NOMO-1 treated with dmso at 0.1 percent for 144 hours (cell line): ENCODE results near the gene MEIS1.
A peak's percentile ranks its signal among the peaks of the same experiment; 100 is the strongest.
"Not testable (repeated sequence)": the region's sequence is repeated elsewhere in the genome, so short reads cannot be mapped to it uniquely, and the experiment has no call there.

Experiments
- DNase-seq: peaks from one replicate; lab custom pipeline; 2025; ENCODE audit not compliant: unreplicated experiment; lab: John Stamatoyannopoulos, UW

The MEIS1 gene

GRCh38 chr2:66466433-66466832 lies 31.5 kb downstream of the MEIS1 start:
- no peak for DNase-seq

GRCh38 chr2:66467718-66468117 lies 32.8 kb downstream of the MEIS1 start:
- no peak for DNase-seq

- DNase-seq: no peak
Measured at GRCh38 chr2:66469214-66469902, 34.4 kb downstream of the MEIS1 start.

- no peak for DNase-seq
Measured at GRCh38 chr2:66470199-66470598, 35.3 kb downstream of the MEIS1 start.

- no peak for DNase-seq
Measured at GRCh38 chr2:66472225-66472843, 37.4 kb downstream of the MEIS1 start.

GRCh38 chr2:66477135-66477842 lies 42.4 kb downstream of the MEIS1 start:
- no peak for DNase-seq

- no peak for DNase-seq
Measured at GRCh38 chr2:66478299-66478698, 43.4 kb downstream of the MEIS1 start.

GRCh38 chr2:66478731-66479316 lies 43.9 kb downstream of the MEIS1 start:
- DNase-seq: peak; percentile 11

- DNase-seq: peak; percentile 61
Measured at GRCh38 chr2:66481100-66481549, 46.2 kb downstream of the MEIS1 start.

- DNase-seq: not testable (repeated sequence)
Measured at GRCh38 chr2:66485252-66485651, 50.3 kb downstream of the MEIS1 start.

- no peak for DNase-seq
Measured at GRCh38 chr2:66488946-66489345, 54.0 kb downstream of the MEIS1 start.

GRCh38 chr2:66489436-66489835 lies 54.5 kb downstream of the MEIS1 start:
- DNase-seq: no peak

GRCh38 chr2:66490588-66491001 lies 55.7 kb downstream of the MEIS1 start:
- DNase-seq: no peak

- peak; percentile 67 for DNase-seq
Measured at GRCh38 chr2:66494708-66495107, 59.8 kb downstream of the MEIS1 start.

GRCh38 chr2:66495788-66496640 lies 61.1 kb downstream of the MEIS1 start:
- DNase-seq: no peak

- DNase-seq: no peak
Measured at GRCh38 chr2:66496670-66497420, 61.9 kb downstream of the MEIS1 start.

- no peak for DNase-seq
Measured at GRCh38 chr2:66497431-66498288, 62.7 kb downstream of the MEIS1 start.

GRCh38 chr2:66498289-66498975 lies 63.5 kb downstream of the MEIS1 start:
- no peak for DNase-seq

- no peak for DNase-seq
Measured at GRCh38 chr2:66501267-66501666, 66.3 kb downstream of the MEIS1 start.
